GM21360 (cell line): ENCODE measurements around the gene GSG1.
"Not testable (repeated sequence)": the region's sequence is repeated elsewhere in the genome, so short reads cannot be mapped to it uniquely, and the experiment has no call there.

Experiments used
- ATAC-seq: cut with Tn5 transposase; IDR thresholded peaks from one replicate; pipeline ENCODE4 v1.9.1; 2021; ENCODE audit warnings: mild to moderate bottlenecking, moderate library complexity; ENCODE audit not compliant: unreplicated experiment

The GSG1 gene

DNA sequence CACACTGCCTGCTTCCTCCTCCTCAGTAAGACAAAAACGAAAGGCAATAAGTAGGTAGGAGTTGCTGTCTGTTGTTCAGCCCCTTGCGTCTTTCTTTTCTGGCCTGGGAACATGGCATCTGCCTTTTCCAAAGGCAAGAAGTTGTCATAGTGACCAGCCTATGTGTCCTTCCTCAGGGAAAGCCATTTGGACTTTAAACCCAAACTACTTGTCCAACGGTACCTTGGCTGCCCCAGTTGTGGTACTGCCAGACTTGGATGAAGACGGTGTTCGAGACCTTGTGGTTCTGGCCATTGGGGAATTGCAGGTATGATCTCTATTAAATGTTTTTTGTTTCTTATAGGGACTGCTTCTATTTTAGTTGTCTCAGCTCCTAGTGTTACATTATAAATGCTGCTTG lies 40.8 kb downstream of the GSG1 start:
- ATAC-seq = no peak

GRCh38 chr12:13061377-13061776 lies 42.1 kb downstream of the GSG1 start:
- no peak for ATAC-seq

- ATAC-seq = no peak
Observed at GRCh38 chr12:13060581-13060980, 42.9 kb downstream of the GSG1 start.

DNA sequence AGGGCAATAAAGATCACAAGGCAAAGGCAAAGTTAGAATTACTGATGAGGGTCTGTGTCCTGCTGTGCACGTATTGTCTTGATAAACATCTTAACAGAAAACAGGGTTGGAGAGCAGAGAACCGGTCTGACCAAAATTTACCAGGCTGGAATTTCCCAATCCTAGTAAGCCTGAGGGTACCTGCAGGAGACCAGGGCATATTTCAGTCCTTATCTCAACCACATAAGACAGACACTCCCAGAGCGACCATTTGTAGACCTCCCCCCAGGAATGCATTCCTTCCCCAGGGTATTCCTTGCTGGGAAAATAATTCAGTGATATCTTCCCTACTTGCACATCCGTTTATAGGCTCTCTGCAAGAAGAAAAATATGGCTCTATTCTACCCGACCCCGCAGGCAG lies 49.9 kb downstream of the GSG1 start:
- ATAC-seq = not testable (repeated sequence)

DNA sequence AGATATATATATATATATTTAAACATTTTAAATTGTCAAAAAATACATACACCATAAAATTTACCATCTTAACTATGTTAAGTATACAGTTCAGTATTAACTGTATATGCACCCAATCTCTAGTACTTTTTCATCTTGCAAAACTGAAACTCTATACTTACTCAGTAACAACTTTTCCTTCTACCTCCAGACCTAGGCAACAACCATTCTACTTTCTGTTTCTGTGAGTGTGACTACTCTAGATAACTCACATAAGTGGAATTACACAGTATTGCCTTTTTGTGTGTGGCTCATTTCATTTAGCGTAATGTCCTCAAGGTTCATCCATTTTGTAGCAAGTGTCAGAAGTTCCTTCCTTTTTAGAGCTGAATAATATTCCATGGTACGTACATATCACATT lies 51.0 kb downstream of the GSG1 start:
- ATAC-seq = no peak

GRCh38 chr12:13049816-13050215 lies 53.7 kb downstream of the GSG1 start:
- no peak for ATAC-seq

GRCh38 chr12:13046964-13047363 lies 56.5 kb downstream of the GSG1 start:
- ATAC-seq = no peak

DNA sequence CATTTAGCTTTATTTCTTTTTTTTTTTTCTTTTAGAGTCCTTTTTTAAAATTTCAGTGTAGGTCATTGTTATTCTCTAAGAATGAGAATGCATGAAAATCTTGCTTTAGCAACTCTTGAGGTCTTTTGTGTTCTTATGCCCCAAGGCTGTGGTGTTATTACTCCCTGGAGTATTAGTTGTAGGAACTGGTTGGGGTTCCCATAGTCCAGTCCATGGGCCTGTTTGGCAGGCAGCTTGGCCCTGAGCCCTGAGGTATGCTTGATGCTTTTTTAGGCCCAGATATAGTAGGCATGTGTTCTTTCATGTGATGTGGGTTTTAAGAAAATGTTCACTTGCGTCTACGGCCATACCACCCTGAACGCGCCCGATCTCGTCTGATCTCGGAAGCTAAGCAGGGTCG lies 57.7 kb downstream of the GSG1 start:
- ATAC-seq = no peak

DNA sequence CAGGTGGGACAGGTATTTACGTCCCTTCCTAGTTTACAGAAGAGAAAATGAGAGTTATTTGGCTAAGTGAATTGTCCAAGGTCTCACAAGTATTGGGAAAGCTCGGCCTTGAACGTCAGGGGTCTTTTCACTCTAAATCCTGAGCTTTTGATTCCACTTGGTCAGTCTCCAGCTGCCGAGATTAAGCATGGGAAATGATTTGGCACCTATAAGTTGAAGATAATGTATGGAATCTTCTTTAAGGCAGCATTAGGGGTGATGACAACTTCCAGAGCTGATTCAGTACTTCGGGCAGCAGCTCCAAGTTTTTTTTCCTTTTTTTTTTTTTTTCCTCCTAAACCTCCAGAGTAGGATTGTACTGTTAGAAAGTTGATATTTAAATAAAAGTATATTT lies 58.6 kb downstream of the GSG1 start:
- no peak for ATAC-seq

DNA sequence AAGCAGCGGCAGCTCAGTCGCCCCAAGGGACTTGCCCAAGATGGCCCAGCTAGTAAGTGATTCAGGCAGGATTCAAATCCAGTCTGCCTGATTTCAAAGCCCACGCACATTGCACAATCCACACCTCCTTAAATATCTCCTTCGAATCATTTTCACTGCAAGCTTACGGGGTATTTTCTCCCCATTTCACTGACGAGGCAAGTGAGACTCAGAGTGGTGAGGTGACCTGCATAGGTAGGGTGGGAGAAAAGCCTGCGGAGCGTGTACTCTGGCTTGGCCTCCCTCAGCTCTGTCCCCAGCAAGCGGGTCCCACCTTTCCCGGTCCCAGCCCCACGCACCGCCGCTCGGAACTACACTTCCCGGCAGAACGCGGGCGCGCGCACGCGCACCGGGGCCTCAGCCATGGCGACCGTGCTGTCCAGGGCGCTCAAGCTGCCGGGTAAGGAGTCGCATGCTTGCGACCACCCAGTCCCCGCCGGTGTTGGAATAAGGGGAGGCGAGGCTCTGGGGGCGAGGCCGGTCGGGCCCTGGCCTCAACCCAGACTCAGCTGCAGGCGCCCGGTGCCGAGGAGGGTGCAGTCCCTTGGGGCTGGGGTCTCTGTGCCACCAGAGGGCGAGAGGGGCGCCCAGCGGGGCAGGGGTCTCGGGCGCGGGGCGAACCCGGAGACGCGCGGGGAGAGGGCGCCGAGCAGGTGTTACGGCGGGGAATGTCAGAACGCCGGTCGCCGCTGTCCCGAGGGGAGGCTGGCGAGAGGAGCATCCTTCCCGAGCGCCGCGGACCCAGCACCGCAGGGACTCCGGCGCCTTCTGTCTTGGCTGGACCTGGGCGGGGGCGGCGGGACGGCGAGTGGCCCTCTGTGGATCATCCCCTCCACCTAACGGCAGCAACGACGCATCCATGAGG lies 59.2 kb downstream of the GSG1 start, which contains the start of gene FAM234B:
Gene FAM234B, plus strand, starts transcription at position 380 of the 904 bp plus-strand sequence. Its CDS starts 23 bp downstream, at position 403.
- peak; percentile 86 for ATAC-seq

DNA sequence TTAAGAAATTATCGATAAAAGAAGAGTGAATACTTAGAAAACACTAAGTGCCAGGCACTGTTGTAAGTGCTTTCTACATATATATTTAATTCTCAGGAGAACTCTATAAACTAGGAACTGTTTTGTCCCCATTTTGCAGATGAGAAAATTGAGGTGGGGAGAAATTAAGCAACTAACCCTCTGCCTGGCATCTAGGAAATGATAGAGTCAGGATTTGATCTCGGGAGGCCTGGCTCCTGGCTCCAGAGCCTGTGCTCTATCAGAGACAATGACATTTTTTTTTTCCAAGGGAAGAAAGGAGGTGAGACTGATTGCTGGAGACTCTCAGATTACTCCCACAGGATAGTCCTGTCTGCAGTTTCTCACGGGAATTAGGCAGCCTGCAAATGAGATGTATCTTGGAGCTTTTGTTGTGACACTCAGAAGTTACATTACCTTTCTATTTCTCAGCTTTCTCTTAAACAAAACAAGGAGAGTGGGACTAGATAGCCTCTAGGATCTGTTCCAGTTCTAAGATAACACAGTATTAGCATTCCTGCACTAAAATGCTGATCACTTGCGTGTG lies 60.7 kb downstream of the GSG1 start:
- no peak for ATAC-seq

DNA sequence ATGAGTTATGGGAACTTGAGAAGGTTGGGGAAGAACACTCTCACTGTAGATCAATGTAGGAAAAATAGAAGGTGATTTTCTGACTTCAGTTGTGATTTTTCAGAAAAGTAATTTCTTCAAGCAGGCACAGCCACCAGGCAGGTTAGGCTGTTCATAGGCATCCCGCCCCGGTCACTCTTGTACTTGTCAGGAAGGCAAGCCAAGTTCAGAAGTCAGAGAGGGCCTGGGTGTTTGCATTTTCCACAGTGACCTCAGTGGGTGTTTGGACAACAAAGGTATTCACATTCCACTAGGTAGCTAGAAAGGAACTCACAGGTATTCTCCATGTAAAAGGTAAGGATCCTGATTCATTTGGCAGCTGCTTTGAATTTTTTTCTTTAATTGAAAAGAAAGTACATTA lies 62.2 kb downstream of the GSG1 start:
- no peak for ATAC-seq

DNA sequence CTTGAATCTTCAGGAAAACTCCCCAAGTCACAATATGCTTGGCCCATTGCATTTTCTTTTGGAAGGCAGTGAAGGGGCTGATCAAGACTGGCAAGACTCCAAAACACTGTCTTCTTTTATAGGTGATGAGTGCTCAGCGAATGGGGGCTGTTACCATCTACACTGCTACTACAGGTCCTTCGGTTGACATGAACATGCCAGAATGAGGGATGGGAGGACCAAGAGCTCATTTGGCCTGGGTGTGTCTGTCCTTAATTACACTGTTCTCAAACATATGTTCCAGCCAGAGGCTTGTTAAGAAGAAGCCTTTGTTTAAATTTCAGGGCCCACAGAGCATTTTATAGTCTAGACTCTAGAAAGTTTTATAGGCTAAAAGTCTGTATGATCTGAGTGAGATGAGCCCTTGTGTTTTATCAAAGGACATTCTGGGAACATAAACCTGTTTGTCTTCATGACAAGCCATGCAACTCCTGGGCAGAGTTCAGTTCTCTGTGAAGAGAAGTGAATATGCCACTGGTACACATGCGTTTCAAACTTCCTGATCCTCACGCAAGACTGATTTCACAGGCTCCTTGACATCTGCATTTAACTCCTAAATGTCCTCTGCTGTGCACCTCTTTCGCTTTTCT lies 64.0 kb downstream of the GSG1 start:
- ATAC-seq = no peak

DNA sequence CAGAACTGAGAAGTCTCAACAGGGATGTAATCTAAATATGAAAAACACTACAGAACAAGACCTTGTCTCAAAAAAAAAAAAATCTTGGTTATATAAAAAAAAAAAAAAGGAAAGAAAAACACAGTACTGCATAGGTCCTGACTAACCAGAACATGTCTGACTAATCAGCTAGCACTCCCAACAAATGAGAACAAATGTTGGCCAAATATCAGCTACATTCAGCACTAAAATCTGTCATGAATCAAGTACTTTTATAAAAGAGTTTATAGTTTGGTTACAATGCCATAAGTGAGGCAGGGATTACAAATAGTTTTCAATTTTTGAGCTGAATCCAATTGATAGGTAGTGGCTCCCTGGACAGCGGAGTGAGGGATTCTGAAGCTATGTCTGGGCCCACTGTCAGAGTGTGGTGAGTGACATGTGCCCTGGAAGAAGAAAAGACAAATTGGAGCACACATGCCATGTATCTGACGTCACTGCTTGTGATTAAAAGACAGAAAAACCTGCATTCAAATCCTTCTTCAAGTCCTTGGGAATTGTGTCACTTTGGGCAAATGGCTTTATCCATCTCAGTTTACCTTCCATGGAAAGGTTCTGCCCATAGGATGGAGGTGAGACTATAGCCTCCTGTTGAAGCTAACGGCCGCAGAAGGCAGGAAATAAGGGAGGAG lies 64.8 kb downstream of the GSG1 start:
- no peak for ATAC-seq

GRCh38 chr12:13036881-13037280 lies 66.6 kb downstream of the GSG1 start:
- no peak for ATAC-seq

- ATAC-seq = not testable (repeated sequence)
Observed at GRCh38 chr12:13035335-13035734, 68.1 kb downstream of the GSG1 start.
